Mucosa of descending colon (tissue), 3 donors: Measurements from ENCODE around the gene ARMC12. TPM values are rescaled to one million over a fixed set of nuclear protein-coding genes. Genes with fewer than 3 reads are reported as not detected.

Source experiments
- ATAC-seq: fragments of 200-7000 bp; cut with Tn5 transposase; one replicate; pipeline ENCODE4 v1.9.1; 2020; ENCODE audit warnings: mild to moderate bottlenecking, moderate library complexity
- DNase-seq, 3 donors: peaks; one replicate each; pipeline ENCODE4 v3.0.0-alpha.2; 2020
- H3K36me3 ChIP-seq: fragments of 200-600 bp; one replicate; pipeline ENCODE4 v1.8.0; 2021; ENCODE audit warnings: low read depth, mild to moderate bottlenecking
- H3K4me1 ChIP-seq: fragments of 200-600 bp; one replicate; pipeline ENCODE4 v1.8.0; 2021; ENCODE audit warnings: low read depth, mild to moderate bottlenecking
- H3K4me3 ChIP-seq: fragments of 200-600 bp; one replicate; pipeline ENCODE4 v1.8.0; 2021; ENCODE audit warnings: mild to moderate bottlenecking
- H3K9me3 ChIP-seq: fragments of 200-600 bp; one replicate; pipeline ENCODE4 v1.8.0; 2021; ENCODE audit warnings: mild to moderate bottlenecking
- CTCF ChIP-seq: fragments of 200-600 bp; IDR thresholded peaks from one replicate; pipeline ENCODE4 v1.8.0; 2022; ENCODE audit warnings: antibody characterized with exemption, mild to moderate bottlenecking
- intact Hi-C, 2 donors: fragments of 100-400 bp; cut with DNase I in 1 of 2; cut with micrococcal nuclease in 1 of 2; formaldehyde crosslinking; loops; one replicate each; pipeline versions ENCODE4 v1.11.0 to v1.11.1; 2022; cut with DNase I, micrococcal nuclease
- total RNA-seq, 3 donors: library from RNA; stranded (reverse); fragmentation: NEBNext Ultra II Directional in 2 of 3; extraction: Animal tissue kit (Norgen Biotek cat#: 25700) in 2 of 3; gene quantifications; one replicate each; pipeline versions ENCODE4 v1.2.1 to v1.2.4, GENCODE V29; 2021 to 2023
- donor health status: DM: no; HTN: no; CAD: no; lungs with moderate emphysema.
- donor health status: DM: no; HTN: no; CAD: no.
- donor health status: DM: no; HTN: yes; CAD: no.

ARMC12 gene
- total RNA-seq, 3 donors from 2014 or later = 0.31 to 0.55 (median 0.44) TPM

GRCh38 chr6:35725081-35725708 lies 11.6 kb upstream of the ARMC12 start:
- no peak for ATAC-seq
- intact Hi-C loops = no loop called here
- peak in 2 of 3 donors; percentile 23 to 42 for DNase-seq
- Histone ChIP-seq H3K4me3 (no peak overlapping the region), H3K9me3 (no peaks in the 10 kb centered on the region), H3K36me3 (no peaks in the 10 kb centered on the region), H3K4me1 (peaks cover 75% of the 10 kb centered on the region)
- TF ChIP-seq CTCF = no peak

DNA sequence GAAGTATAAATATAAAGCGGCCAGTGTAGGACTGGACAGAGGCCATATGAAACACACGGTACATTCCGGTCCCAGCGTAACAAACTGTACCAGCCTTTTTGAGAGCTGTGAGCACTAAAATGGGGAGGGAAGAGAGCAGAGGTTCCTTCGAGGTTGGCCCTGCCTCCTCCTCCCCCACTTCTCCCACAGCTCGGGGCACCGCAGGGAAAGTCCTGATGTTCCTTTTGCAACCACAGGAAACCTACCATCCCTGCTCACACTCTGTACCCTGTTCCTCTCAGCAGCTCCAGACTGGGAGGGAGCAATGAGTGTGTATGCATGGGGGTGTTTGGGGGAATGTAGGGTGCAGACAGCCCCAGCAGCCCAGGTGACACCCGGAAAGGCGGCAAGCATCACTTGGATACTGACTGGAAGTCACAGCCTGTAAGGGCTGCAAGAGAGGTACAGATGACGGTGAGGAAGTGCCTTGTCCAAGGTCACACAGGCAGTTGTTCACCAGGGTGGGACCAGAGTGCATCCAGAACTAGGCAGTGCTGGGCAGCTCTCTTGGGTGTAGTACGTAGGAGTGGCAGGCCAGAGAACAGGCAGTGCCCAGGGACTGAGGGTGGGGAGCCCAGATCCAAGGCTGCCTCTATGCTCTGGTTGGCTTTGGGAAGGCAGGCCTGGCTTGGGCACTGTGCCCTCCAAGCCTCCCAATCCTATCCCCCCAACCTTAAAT lies 11.0 kb upstream of the ARMC12 start:
- Histone ChIP-seq H3K36me3 (no peaks in the 10 kb centered on the region), H3K4me1 (peaks cover 82% of the 10 kb centered on the region), H3K9me3 (no peaks in the 10 kb centered on the region), H3K4me3 (no peak overlapping the region)
- intact Hi-C loops = loop anchor here in 1 of 2 donors (2.0 kb wide), 1 partner anchor 37 kb away; the partner anchor contains the start of gene FKBP5
- peak; percentile 64 for ATAC-seq
- peak; percentile 86 to 92 (median 89) for DNase-seq
- TF ChIP-seq CTCF = no peak

DNA sequence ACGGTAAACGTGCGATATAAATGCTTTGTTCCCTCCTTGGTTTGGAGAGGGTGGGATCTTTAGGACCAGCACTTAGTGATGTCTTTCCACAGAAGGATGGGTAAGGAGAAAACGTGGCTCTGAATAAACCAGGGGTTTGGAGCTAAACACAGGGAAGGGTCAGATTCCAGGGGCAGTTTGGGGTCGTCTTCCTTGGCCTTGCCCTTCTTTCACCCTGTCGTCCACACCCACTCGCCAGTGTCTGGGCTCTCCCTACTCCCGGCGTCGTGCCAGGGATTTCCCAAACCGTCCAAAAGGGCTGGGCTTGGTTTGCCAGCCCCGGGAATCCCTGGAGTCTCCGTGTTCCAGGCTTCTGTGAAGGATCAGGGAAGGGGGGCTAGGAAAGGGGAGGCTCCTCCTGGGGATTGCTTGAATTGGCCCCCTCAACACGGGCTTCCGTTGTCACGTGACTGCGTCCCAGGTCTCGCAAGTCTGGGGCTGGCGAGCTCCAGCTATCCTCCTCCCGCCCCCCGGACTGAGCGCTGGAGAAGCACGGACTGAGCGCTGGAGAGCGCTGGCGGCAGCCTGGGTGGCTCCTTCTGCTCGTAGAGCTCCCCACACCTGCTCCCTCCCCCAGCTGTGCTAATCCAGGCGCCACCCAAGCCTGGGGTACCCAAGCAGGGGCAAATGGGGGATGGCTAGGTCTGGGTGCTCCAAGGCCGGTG lies 9.4 kb upstream of the ARMC12 start:
- DNase-seq (peak; percentile 79 to 91 (median 88)), ATAC-seq (peak; percentile 5)
- no peak for TF ChIP-seq CTCF
- intact Hi-C loops = loop anchor here in 1 of 2 donors (2.0 kb wide), 1 partner anchor 39 kb away; the partner anchor contains the start of gene FKBP5
- no peaks in the 10 kb centered on the region for H3K9me3 ChIP-seq
- peaks cover 87% of the 10 kb centered on the region for H3K4me1 ChIP-seq
- H3K4me3 ChIP-seq = no peak overlapping the region
- H3K36me3 ChIP-seq = no peaks in the 10 kb centered on the region

- peak; percentile 92 to 98 (median 94) for DNase-seq
- intact Hi-C loops = loop anchor here in 1 of 2 donors (2.0 kb wide), 1 partner anchor 39 kb away; the partner anchor contains the start of gene FKBP5
- Histone ChIP-seq H3K4me3 (no peak overlapping the region), H3K36me3 (no peaks in the 10 kb centered on the region), H3K9me3 (no peaks in the 10 kb centered on the region), H3K4me1 (peaks cover 87% of the 10 kb centered on the region)
- ATAC-seq = peak; percentile 57
- TF ChIP-seq CTCF = no peak
Measured at GRCh38 chr6:35727935-35728682, 8.7 kb upstream of the ARMC12 start.
